ENCODE measurements around the gene ODAD3.
"Not testable (repeated sequence)": the region's sequence is repeated elsewhere in the genome, so short reads cannot be mapped to it uniquely, and the experiment has no call there.

Gene ODAD3

DNA sequence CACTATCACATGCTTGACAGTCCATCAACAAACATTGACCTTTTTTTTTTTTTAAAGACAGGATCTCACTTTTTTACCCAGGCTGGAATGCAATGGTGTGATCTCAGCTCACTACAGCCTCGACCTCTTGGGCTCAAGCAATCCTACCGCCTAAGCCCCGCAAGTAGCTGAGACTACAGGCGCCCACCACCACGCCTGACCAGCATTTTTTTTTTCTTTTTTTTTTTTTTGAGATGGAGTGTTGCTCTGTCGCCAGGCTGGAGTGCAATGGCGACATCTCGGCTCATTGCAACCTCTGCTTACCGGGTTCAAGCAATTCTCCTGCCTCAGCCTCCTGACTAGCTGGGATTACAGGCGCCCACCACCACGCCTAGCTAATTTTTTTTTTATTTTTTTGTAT lies 24.0 kb upstream of the ODAD3 start:
- DNase-seq: not testable (repeated sequence)

DNA sequence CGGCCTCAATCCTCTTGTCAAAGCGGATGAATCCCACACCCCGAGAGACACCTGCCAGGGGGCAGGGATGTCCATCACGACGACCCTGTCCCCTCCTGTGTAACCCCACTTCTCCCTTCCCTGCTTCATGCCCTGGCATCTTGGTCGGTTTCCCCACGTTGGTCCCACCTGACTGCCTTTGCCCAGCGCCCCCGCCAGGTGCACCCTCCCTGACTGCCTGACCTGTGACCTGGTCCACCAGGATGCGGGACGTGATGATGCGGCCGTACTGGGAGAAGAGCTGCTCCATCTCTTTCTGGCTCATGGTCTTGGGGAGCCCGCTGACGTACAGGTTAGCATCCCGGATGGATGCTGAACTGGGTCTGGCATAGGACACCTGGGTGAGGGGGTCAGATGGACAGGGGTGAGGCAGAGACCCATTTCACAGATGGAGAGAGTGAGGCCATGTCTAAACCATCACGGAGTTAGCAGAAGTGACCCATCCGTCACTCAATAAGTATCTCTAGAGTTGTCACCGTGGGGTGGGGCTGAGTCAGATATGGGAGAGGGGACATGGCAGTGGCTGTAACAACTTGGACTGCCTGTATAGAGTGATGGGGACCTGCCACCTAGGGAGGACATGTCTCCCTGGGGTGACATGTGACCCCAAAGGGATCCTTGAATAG lies 23.4 kb upstream of the ODAD3 start:
- DNase-seq: no peak

DNA sequence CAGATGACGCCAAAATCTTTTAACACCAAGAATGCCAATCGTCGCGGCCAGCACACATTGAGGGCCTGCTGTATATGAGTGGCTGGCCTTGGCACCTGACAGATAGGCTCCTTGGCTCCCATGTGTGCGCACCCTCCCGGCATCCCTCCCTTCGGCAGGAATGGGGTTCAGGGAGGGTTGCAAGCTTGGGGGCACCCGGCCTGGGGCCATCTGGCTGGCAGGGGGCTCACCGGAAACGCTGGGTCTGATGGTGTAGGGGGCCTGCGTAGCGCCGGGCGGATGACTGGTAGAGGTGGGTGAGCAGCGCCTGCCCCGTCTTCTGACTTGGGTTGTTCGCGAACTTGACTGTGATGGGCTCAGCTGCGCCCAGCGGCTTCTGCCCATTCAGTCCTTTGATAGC lies 22.9 kb upstream of the ODAD3 start:
- no peak for DNase-seq

DNA sequence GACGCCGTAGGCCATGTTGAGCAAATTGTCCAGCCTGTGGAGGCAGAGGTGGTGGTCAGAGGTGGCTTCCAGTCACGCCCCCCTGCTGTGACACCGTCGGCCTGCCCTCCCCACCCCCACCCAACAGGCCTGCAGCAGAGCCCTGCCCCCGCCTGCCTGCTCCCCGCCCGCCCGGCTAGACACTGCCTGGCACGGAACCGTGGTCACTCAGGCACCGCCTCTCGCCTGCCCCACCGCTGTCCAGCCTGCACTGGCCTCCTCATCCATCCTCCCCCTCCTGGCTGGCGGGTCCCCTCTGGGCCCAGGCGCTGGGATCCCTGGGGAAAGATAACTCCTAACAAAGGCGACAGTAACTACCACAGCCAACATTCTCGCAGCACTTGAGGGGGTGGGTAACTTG lies 22.2 kb upstream of the ODAD3 start:
- DNase-seq: no peak

DNA sequence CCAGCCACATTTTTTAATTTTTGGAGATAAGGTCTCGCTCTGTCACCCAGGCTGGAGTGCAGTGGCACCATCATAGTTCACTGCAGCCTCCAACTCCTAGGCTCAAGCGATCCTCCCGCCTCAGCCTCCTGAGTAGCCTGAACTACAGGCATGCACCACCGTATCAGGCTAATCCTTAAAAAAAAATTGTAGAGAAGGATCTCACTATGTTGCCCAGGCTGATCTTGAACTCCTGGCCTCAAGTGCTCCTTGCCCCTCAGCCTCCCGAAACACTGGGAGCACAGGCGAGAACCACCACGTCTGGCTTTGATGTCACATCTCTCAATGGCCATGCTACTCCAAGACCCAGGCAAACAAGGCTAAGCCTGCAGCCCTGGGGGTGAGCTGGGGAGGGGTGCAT lies 21.7 kb upstream of the ODAD3 start:
- no peak for DNase-seq

DNA sequence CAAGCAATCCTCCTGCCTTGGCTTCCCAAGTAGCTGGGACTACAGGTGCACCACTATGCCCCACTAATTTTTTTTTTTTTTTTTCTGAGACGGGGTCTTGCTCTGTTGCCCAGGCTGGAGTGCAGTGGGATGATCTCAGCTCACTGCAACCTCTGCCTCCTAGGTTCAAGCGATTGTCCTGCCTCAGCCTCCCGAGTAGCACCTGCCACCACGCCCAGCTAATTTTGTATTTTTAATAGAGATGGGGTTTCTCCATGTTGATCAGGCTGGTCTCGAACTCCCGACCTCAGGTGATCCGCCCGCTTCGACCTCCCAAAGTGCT lies 20.3 kb upstream of the ODAD3 start:
- DNase-seq: not testable (repeated sequence)

DNA sequence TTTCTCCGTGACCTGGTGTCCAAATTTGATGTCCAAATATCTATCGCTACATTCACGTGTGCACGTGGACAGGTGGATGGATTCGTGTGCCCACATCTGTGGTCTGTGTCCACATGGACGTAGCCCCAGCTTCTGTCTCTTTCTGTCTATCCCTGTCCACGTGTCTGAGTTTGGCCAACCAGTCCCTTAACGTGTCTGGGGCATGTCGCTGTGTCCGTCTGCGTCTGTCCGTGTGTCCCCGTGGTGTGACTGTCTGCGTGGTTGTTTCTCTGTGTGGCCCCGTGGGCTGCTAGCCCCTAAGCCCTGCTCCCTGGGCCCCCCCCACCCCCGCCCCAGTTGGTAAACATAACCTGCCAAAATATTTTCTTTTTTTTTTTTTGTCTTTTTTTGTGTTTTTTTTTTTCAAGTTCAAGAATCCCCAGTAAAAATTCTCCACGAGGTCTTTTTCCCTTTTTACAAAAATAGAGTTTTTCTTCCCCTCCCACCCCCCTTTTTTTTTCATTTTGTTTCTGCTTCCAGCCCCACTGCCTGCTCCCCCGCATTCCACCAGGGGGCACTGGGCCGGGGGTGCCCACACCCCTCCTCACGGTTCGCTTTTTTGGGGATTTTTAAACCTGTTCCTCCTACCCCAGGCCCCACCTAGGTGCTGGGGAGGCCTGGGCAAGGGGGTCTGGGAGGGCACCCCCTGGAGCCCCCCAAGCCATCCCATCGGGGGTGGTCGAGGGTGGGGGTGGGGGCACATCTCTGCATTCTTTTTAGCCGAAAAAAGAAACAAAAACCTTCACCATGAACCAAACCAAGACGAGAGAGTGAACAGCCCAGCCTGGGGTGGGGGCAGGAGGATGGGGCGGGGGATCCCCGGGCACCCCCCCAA lies 18.8 kb upstream of the ODAD3 start:
- DNase-seq: no peak

DNA sequence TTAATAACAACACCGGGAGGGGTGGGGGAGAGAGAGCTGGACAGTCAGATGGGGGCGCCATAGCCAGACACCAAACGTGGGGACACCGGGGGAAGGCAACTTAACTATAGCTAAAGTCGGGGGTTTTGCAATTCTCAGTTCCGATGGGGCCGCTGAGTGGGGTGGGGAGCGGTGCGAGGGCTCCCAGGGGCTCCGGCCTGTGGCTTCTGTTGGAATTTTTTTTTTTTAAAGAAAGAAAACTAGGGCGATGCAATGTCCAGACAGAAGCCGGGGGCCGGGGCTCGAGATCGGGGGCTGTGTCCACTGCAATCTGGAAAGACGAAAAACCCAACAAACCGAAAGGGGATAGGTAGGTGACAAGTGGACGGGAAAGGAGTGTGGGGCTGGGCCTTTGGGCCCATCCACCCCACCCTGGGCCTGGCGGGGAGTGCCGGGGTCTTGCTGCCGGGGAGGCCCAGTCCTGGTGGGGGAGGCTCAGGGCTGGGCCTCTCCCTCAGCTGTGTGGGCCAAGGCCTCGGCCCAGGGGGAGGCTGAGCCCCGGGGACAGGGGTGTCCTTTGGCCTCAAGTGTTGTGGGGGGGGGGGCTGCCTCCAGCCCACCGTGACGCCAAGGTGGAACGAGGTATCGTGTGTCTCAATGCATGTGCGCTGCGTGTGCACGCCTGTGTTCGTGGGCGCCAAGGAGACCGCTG lies 17.8 kb upstream of the ODAD3 start:
- DNase-seq: no peak

DNA sequence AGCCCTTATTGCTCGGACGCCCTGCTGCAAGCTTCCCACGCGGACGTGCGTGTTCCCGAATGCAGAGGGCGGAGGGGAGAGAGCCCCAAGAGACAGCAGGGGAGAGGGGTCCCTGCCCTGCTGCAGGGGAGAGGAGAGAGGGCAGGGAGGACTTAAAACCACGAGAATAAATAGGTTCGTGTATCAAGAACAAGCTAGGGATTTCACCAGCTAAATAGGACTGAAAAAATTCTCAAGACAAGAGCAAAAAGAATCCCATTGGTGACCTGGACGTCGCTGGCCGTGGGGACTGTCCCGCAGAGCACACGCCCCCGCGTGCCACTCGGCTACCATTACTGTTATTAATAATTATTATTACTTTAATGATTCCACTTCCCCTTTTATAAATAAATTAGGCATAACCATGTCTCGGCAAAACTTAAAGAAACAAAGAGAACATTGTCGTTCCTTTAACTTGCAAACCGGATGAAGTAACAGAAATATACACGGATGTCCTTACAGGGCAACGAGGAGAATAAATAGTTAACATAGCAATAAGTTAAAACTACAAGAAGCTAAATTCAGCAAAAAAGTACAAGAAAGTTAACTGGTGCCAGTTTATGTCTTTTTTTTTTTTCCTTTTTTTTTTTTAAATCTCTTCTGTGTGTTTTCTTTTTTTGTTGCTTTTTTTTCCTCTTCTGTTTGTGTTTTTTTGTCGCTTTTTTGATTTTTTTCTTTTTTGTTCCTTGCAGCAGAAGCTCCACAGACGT lies 17.1 kb upstream of the ODAD3 start:
- DNase-seq: no peak

DNA sequence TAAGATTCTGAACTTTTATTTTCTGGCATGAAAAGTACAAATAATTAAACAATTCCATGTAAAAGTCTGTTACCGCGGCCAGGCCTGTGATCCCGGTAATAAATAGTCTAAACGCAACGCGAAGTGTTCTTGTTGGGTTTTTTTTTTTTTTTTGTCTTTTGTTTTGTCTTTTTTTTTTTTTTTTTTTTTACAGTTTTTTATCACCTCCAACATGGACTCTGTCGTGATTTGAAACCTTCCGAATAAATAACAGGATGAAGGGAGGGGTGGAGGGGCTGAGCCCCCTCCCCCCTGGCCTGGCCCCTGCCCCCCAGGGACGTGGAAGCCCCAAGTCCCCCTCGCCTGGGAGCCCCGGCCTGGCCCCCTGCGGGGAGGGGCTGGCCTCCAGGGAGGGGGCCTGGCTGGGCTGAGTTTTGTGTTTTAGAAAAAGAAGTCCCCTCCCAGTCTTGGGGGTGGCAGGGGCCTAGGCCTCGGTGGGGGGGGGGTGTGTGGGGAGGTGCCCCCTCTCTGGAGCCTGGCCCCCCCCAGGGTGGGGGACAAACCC lies 16.5 kb upstream of the ODAD3 start:
- no peak for DNase-seq

DNA sequence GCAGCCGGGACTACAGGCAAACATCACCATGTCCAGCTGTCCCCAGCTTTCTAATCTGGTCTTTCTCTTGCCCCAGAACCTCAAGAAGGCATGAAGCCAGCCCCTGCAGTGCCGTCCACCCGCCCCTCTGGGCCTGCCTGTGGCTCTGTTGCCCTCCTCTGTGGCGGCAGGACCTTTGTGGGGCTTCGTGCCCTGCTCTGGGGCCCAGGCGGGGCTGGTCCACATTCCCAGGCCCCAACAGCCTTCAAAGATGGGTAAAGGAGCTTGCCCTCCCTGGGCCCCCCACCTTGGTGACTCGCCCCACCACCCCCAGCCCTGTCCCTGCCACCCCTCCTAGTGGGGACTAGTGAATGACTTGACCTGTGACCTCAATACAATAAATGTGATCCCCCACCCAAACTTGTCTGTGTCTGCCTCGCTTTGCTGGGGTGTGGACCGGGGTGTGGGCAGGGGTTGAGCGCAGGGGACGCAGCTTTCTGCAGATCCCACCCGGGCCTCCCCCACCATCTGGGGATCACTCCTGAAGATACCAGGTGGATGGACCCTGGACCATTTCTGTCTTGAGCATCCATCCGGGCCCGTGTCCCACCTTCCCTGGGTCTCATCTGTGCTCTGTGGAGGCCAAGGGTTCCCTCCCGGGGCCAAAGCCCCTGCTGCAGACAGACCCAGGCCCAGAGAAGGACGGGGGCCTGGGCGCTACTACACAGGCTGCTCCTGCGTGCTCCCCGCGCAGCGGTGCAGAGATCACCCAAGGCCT lies 15.8 kb upstream of the ODAD3 start:
- no peak for DNase-seq

DNA sequence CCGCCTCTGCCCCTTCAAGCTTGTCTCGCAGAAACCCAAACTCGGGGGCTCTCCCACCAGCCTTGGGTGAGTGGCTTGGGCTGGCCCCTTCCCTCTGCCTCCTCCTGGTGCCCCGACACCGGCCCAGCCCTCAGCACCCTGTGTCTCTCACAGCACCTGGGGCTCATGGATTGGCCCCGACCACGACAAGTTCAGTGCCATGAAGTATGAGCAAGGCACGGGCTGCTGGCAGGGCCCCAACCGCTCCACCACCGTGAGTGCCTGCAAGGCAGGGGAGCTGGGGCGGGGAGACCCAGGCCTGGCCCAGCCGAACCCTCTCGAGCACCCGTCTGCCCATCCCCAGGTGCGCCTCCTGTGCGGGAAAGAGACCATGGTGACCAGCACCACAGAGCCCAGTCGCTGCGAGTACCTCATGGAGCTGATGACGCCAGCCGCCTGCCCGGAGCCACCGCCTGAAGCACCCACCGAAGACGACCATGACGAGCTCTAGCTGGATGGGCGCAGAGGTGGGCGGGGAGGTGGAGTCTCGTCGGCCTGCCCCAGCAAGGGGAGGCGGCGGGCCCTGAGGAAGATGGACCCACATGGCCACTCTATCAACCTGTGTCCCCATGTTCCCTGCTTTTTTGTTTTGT lies 14.1 kb upstream of the ODAD3 start:
- no peak for DNase-seq

DNA sequence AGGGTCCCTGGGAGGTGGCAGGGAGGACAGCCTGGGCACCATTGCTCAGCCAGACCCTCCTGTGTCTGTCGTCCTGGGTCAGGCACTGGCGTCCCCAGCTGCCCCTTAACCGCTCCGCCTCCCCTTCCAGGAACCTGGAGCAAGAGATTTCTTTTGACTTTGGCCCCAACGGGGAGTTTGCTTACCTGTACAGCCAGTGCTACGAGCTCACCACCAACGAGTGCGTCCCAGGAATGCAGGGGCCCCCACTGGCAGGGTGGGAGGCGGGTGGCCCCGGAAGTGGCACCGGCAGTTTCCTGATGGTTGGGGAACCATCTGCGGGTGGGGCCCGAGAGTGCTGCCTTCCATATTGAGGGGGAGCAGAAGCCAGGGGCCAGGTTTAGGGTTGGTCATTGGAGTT lies 13.5 kb upstream of the ODAD3 start:
- no peak for DNase-seq

DNA sequence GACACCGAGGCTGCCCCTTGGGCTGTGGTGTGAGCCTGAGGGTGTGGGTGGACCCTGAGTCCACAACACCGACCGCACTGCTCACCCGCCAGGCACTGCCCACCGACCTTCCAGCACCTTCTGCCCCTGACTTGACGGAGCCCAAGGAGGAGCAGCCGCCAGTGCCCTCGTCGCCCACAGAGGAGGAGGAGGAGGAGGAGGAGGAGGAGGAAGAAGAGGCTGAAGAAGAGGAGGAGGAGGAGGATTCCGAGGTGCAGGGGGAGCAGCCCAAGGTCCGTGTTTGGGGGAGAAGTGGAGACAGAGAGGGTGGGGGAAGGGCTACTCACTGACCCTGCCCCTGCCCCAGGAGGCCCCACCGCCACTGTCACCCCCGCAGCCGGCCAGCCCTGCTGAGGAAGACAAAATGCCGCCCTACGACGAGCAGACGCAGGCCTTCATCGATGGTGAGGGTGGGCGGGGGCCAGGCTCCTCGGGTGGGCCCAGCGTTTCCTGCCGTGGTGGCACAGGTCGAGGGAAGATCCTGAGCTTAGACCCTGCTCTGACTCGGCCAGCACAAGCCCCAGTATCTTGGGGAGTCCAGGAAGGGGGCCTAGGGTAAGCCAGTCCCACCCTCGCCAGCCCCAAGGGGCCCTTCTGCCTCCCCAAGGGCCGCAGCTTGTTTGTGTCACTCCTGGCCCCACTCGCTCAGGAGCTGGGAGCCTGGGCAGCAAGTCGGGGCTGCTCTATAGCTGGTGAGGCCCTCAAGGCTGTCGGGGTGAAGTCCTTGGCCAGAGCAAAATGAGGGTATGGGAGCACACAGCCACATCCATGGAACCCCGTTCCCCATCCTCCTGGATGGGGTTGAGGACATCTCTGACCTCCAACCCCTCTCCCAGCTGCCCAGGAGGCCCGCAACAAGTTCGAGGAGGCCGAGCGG lies 12.7 kb upstream of the ODAD3 start:
- DNase-seq: no peak

DNA sequence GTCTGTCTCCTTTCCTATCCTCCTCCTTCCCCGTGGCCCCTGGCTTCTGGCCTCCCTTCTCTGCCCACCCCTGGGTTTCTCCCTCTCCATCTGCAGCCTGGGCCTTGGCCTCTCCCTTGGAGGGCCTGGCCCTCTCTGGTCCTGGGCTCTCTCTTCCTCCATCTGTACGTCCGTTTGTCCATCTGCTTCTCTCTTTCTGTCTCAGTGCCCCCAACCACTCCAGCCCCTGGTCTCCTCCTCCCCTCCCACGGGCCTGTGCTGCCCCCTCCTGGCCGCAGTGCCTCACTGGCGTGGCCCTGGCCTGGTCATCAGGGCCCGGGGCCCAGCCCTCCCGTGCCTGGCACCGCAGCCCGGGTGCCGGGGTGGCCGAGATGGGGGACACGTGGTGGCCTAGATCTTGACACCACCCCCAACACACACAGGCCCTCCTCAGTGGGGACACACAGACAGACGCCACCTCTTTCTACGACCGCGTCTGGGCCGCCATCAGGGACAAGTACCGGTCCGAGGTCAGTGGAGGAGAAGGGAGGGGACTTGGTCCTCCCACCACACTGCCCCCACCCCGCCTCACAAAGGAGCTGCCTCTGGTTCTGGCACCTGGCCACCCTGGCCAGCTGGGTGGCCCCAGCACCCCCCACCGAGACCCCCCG lies 11.9 kb upstream of the ODAD3 start:
- DNase-seq: no peak

DNA sequence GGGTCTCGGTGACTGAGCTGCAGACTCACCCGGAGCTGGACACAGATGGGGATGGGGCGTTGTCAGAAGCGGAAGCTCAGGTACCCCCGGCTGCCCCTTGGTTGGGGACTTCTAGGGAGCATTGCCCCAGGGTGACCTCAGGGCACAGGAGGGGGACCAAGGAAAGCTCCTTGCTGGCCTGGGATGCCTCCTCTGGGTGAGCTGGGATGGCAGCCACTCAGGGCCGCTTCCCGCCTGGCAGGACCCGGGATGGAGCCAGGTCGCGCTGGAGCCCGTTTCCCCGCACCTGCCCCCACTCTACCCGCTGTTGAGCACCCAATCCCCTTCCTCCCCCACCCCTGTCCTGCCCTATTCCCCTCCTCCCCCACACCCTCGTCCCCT lies 11.3 kb upstream of the ODAD3 start:
- DNase-seq: no peak

DNA sequence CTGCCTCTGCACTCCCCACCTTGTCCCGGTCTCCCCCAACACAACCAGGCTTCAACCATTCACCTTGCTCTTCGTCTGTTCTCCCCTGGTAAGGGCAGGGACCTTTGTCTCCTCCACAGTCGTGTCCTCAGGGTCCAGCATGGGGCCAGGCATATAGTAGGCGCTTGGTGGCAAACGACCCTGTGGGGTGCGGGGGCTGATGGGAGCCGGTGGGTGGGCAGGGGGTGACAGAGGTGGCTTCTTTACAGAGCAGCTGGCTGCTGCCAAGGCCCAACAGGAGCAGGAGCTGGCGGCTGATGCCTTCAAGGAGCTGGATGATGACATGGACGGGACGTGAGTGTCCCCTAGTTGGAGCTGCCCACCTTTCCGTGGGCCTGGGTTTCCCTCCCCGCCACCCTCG lies 10.2 kb upstream of the ODAD3 start:
- DNase-seq: no peak

DNA sequence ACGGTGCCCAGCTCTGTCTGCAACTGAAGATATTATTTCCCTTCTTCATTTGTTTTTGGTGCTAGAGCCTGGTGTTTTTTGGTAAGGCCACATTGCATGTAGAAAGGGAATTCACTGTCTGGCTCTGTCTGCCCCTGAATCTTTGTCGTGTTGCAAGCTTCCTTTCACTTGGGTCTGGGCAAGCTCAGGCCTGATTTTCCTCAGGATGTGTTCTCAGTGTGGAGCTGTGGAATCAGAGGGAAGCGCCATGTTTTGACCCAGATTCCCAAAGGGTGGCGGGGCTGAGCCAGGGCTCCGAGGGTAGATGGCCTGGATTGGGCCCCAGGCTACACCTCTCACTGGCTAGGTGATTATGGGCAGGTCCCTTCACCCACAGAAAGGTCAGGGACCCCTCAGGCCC lies 9.1 kb upstream of the ODAD3 start:
- DNase-seq: no peak

DNA sequence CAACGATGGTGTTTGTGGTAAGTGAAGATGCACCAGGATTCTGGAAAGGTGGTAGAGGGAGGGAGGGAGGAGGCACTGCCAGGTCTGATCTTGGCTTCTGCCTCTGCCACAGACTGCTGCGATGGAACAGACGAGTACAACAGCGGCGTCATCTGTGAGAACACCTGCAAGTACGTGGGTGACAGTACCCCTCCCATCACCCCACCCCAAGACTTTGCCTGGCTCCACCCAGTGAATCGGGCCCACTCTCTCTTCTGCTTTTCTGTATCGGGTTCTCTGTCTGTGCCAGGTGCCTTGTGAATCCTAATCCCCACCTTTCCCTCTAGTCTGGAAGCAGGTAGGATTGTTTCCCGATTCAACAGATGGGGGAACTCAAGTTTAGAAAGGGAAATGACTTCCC lies 3.0 kb upstream of the ODAD3 start:
- no peak for DNase-seq

DNA sequence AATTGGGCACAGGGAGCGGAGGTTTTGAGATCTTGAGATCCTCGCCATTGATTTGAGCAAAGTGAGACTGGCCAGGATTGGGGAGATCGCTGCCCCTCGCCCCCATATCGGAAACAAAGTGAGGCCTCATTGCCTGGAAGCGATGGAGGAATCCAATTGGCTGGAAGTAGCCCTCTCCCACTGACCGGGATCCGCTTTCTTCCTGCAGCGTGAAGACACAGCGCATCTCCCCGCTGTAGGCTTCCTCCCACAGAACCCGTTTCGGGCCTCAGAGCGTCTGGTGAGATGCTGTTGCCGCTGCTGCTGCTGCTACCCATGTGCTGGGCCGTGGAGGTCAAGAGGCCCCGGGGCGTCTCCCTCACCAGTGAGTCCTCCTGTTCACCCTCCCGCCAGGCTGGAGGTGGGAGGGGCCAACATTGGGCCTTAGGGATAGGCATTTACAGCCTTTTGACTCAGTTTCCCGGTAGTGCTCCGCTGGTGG lies 952 bp upstream of the ODAD3 start:
- no peak for DNase-seq
